CD14-positive monocyte (primary cell): ENCODE results near the gene ATAD2B. TPM values are rescaled to one million over a fixed set of nuclear protein-coding genes. Genes with fewer than 3 reads are reported as not detected.
A peak's percentile ranks its signal among the peaks of the same experiment; 100 is the strongest.

Source experiments
- DNase-seq, 3 donors: peaks; one replicate each; pipeline ENCODE4 v3.0.0-alpha.2; 2011 to 2022
- H2AFZ ChIP-seq: 2 replicates; pipeline ENCODE4 v1.6.0; 2012; ENCODE audit warnings: mild to moderate bottlenecking, low read depth, low read length, inconsistent platforms; ENCODE audit not compliant: insufficient read depth, poor library complexity, severe bottlenecking
- H3K27ac ChIP-seq, 2 donors: 1 replicate in 1 of 2; 2 replicates in 1 of 2; pipeline ENCODE4 v1.5.1; 2012 to 2013; ENCODE audit warnings: low read length in 2 of 2, control low read depth in 1 of 2, inconsistent platforms in 1 of 2, low read depth in 1 of 2, mild to moderate bottlenecking in 1 of 2
- H3K27me3 ChIP-seq, 2 donors: one replicate each; pipeline versions ENCODE4 v1.6.0 to v1.6.1; 2011 to 2013; ENCODE audit warnings: low read length in 2 of 2; ENCODE audit not compliant: control insufficient read depth in 2 of 2, insufficient read depth in 2 of 2
- H3K36me3 ChIP-seq, 2 donors: replicated peaks in 1 of 2; 1 replicate in 1 of 2; 2 replicates in 1 of 2; pipeline versions ENCODE4 v1.5.1 to v1.6.1; 2012 to 2013; ENCODE audit warnings: low read length in 2 of 2, control low read depth in 1 of 2, inconsistent platforms in 1 of 2, mild to moderate bottlenecking in 1 of 2; ENCODE audit not compliant: insufficient read depth in 2 of 2, control insufficient read depth in 1 of 2
- H3K4me1 ChIP-seq, 2 donors: 1 replicate in 1 of 2; 2 replicates in 1 of 2; pipeline versions ENCODE4 v1.5.1 to v1.6.1; 2012 to 2013; ENCODE audit warnings: low read length in 2 of 2, control low read depth in 1 of 2, inconsistent platforms in 1 of 2, mild to moderate bottlenecking in 1 of 2, moderate library complexity in 1 of 2; ENCODE audit not compliant: insufficient read depth in 2 of 2, control insufficient read depth in 1 of 2
- H3K4me2 ChIP-seq: replicated peaks from 2 replicates; pipeline ENCODE3; 2012; ENCODE audit warnings: low read length, moderate library complexity, mild to moderate bottlenecking; ENCODE audit not compliant: poor library complexity, severe bottlenecking; ENCODE audit errors: extremely low read depth
- H3K4me3 ChIP-seq, 3 experiments: fragments of 200-600 bp in 1 of 3; sonication (generic) in 1 of 3; replicated peaks in 1 of 3; 1 replicate in 2 of 3; 2 replicates in 1 of 3; pipeline ENCODE4 v1.5.1; 2011 to 2013; ENCODE audit warnings: low read length in 3 of 3, mild to moderate bottlenecking in 3 of 3, control low read depth in 2 of 3, low read depth in 2 of 3, inconsistent platforms in 1 of 3, moderate library complexity in 1 of 3
- H3K79me2 ChIP-seq: 2 replicates; pipeline ENCODE4 v1.6.0; 2012; ENCODE audit warnings: mild to moderate bottlenecking, control low read depth, inconsistent platforms, low read length, moderate library complexity; ENCODE audit not compliant: insufficient read depth
- H3K9ac ChIP-seq: 2 replicates; pipeline ENCODE4 v1.6.0; 2017; ENCODE audit warnings: low read length, mild to moderate bottlenecking; ENCODE audit not compliant: insufficient read depth, poor library complexity, severe bottlenecking
- H3K9me3 ChIP-seq, 2 donors: replicated peaks in 1 of 2; 1 replicate in 1 of 2; 2 replicates in 1 of 2; pipeline versions ENCODE4 v1.5.1 to v1.6.1; 2012 to 2013; ENCODE audit warnings: low read length in 2 of 2, control low read depth in 1 of 2; ENCODE audit not compliant: control insufficient read depth in 1 of 2, insufficient read depth in 1 of 2
- H4K20me1 ChIP-seq: 2 replicates; pipeline ENCODE4 v1.6.0; 2012; ENCODE audit warnings: mild to moderate bottlenecking, low read length, control low read depth, moderate library complexity; ENCODE audit not compliant: insufficient read depth
- H3K27ac Mint-ChIP-seq, 7 donors: one replicate each; pipeline ENCODE4 v1.8.0; 2020; ENCODE audit warnings: mild to moderate bottlenecking in 7 of 7, mixed read lengths in 7 of 7, moderate library complexity in 6 of 7, inconsistent platforms in 2 of 7
- H3K27me3 Mint-ChIP-seq, 3 donors: one replicate each; pipeline ENCODE4 v1.8.0; 2021 to 2022; ENCODE audit warnings: low read depth in 3 of 3, mild to moderate bottlenecking in 3 of 3, mixed read lengths in 3 of 3, moderate library complexity in 3 of 3, inconsistent platforms in 1 of 3
- H3K36me3 Mint-ChIP-seq, 2 donors: one replicate each; pipeline ENCODE4 v1.8.0; 2020; ENCODE audit warnings: mixed read lengths in 2 of 2, inconsistent platforms in 1 of 2, mild to moderate bottlenecking in 1 of 2
- H3K4me1 Mint-ChIP-seq: one replicate; pipeline ENCODE4 v1.8.0; 2020; ENCODE audit warnings: mild to moderate bottlenecking, mixed read lengths
- H3K4me3 Mint-ChIP-seq, 2 donors: one replicate each; pipeline ENCODE4 v1.8.0; 2020; ENCODE audit warnings: mild to moderate bottlenecking in 2 of 2, mixed read lengths in 2 of 2, moderate library complexity in 1 of 2
- H3K9me3 Mint-ChIP-seq, 7 donors: one replicate each; pipeline ENCODE4 v1.8.0; 2020 to 2022; ENCODE audit warnings: mixed read lengths in 7 of 7, mild to moderate bottlenecking in 6 of 7, moderate library complexity in 6 of 7, inconsistent platforms in 2 of 7
- CTCF ChIP-seq: fragments of 200-600 bp; IDR thresholded peaks from one replicate; pipeline ENCODE4 v1.8.0; 2022; ENCODE audit warnings: antibody characterized with exemption, mild to moderate bottlenecking
- WGBS: methylation state at CpG from one replicate; pipeline ENCODE4 v1.1.5; 2013; ENCODE audit warnings: missing lambda C conversion rate; ENCODE audit not compliant: insufficient coverage; 5-methylcytosine and 5-hydroxymethylcytosine counted together
- intact Hi-C, 2 donors: fragments of 100-400 bp; cut with micrococcal nuclease; formaldehyde crosslinking; loops; one replicate each; pipeline versions ENCODE4 v1.15.0 to v1.15.1; 2023
- polyA plus RNA-seq, 3 donors: library from polyadenylated mRNA; depleted of rRNA in 1 of 3; unstranded in 2 of 3; stranded (reverse) in 1 of 3; fragments of 300-500 nt in 2 of 3; fragments of >200 nt in 1 of 3; fragmentation: Illumina TruSeq in 2 of 3; gene quantifications; 1 replicate in 2 of 3; 2 replicates in 1 of 3; pipeline ENCODE4 v1.2.3, GENCODE V29; 2012 to 2021

ATAD2B gene
- polyA plus RNA-seq, 3 donors = 4.9 to 12.1 (median 7.2) TPM

DNA sequence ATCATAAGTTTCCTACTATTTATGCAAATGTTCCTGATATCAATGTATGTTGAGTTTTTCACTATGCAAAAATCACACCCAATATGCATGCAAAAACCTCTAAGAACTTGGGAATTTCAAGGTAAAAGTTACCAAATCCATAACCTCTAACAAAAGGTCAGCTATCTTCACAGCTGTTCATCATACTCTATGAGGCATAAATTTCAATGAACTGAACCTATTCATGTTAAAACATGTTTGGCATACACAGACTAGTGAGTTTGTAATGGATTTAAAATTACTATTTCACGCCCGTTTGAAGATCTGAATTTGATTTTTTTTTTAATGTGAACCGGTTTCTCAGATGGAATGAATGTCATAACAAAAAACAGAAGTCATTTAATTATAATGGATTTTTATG lies 100.2 kb downstream of the ATAD2B start:
- DNase-seq = no peak
- Histone ChIP-seq H3K4me3 (no peak overlapping the region), H3K4me1 (peaks cover 3 to 8% of the 10 kb centered on the region in 2 donors), H4K20me1 (peaks cover 21% of the 10 kb centered on the region), H3K79me2 (peaks cover 2% of the 10 kb centered on the region), H3K4me2 (no peak overlapping the region), H3K36me3 (peaks cover 33 to 64% of the 10 kb centered on the region in 2 donors), H2AFZ (no peak overlapping the region), H3K27me3 (no peaks in the 10 kb centered on the region), H3K27ac (peak overlapping the region in 1 of 2 donors; percentile 62), H3K9me3 (no peaks in the 10 kb centered on the region), H3K9ac (no peak overlapping the region)
- peaks cover 14% of the 10 kb centered on the region for H3K4me1 Mint-ChIP-seq
- peaks cover 42 to 51% of the 10 kb centered on the region in 2 donors for H3K36me3 Mint-ChIP-seq
- no peak for TF ChIP-seq CTCF
- no CpG with 5 or more reads among the region's 3 CpGs for WGBS
- intact Hi-C loops = loop anchor here (5.0 kb wide), 1 partner anchor 256 kb away; the partner anchor contains the start of gene TP53I3 (in 2 of the 2)
- no peaks in the 10 kb centered on the region for H3K27me3 Mint-ChIP-seq
- H3K4me3 Mint-ChIP-seq = no peak overlapping the region
- peak overlapping the region in 5 of 7 donors; percentile 2 to 51 (median 22) for H3K27ac Mint-ChIP-seq
- H3K9me3 Mint-ChIP-seq = no peaks in the 10 kb centered on the region

- H3K9ac ChIP-seq = no peak overlapping the region
- H3K79me2 ChIP-seq = peaks cover 2% of the 10 kb centered on the region
- no peak overlapping the region for H2AFZ ChIP-seq
- H3K4me2 ChIP-seq = no peak overlapping the region
- H4K20me1 ChIP-seq = peaks cover 21% of the 10 kb centered on the region
- no CpG with 5 or more reads among the region's 2 CpGs for WGBS
- H3K27ac ChIP-seq = peak overlapping the region in 1 of 2 donors; percentile 62
- intact Hi-C loops = loop anchor here (5.0 kb wide), 1 partner anchor 256 kb away; the partner anchor contains the start of gene TP53I3 (in 2 of the 2)
- peaks cover 3 to 8% of the 10 kb centered on the region in 2 donors for H3K4me1 ChIP-seq
- Mint-ChIP-seq H3K9me3 (no peaks in the 10 kb centered on the region), H3K27ac (peak overlapping the region in 2 of 7 donors; percentile 30 to 46), H3K4me3 (no peak overlapping the region), H3K27me3 (no peaks in the 10 kb centered on the region), H3K36me3 (peaks cover 42 to 48% of the 10 kb centered on the region in 2 donors), H3K4me1 (peaks cover 14% of the 10 kb centered on the region)
- DNase-seq = peak; percentile 7 to 68 (median 13)
- TF ChIP-seq CTCF = no peak
- H3K9me3 ChIP-seq = no peaks in the 10 kb centered on the region
- H3K36me3 ChIP-seq = peaks cover 36 to 64% of the 10 kb centered on the region in 2 donors
- H3K27me3 ChIP-seq = no peaks in the 10 kb centered on the region
- H3K4me3 ChIP-seq = no peak overlapping the region
Measured at GRCh38 chr2:23826040-23826439, 100.9 kb downstream of the ATAD2B start.
